Right renal cortex interstitium (tissue), 3 donors: ENCODE measurements around the gene KRTAP10-3. TPM values are rescaled to one million over a fixed set of nuclear protein-coding genes. Genes with fewer than 3 reads are reported as not detected.

Source experiments
- DNase-seq, 3 donors: peaks; one replicate each; pipeline ENCODE4 v3.0.0-alpha.2; 2013; ENCODE audit warnings: low read depth in 3 of 3, low spot score in 2 of 3
- polyA plus RNA-seq, 3 donors: library from polyadenylated mRNA; unstranded; fragments of 120-200 nt; gene quantifications; one replicate each; pipeline ENCODE4 v1.2.1, GENCODE V29; 2013; ENCODE audit not compliant: insufficient read length in 3 of 3

The KRTAP10-3 gene
- polyA plus RNA-seq, 3 donors = not detected

- no peak for DNase-seq
Measured at GRCh38 chr21:44508711-44509445, 49.7 kb downstream of the KRTAP10-3 start.

GRCh38 chr21:44508426-44508710, 50.2 kb downstream of the KRTAP10-3 start:
- no peak for DNase-seq

Other genes with a start within 250 kb of the KRTAP10-3 start
- gene CFAP410, start 219.4 kb downstream of the KRTAP10-3 start, polyA plus RNA-seq = 10 to 100 TPM; 14.8 to 18.7 (median 15.4) TPM
- 1 to 10 TPM in 1 of 3 donors, under 1 TPM in 2; 0.75 to 1.1 (median 0.82) TPM for gene TRPM2, start 205.2 kb downstream of the KRTAP10-3 start, polyA plus RNA-seq
- gene LRRC3, start 103.3 kb downstream of the KRTAP10-3 start, polyA plus RNA-seq = 1 to 10 TPM; 3.8 to 4.5 (median 4.2) TPM
- gene KRTAP10-1, start 18.6 kb downstream of the KRTAP10-3 start, polyA plus RNA-seq = not detected
- not detected for gene KRTAP10-2, start 7.3 kb downstream of the KRTAP10-3 start, polyA plus RNA-seq
- not detected for gene KRTAP10-4, start 14.9 kb upstream of the KRTAP10-3 start, polyA plus RNA-seq
- gene KRTAP10-5, start 21.8 kb upstream of the KRTAP10-3 start, polyA plus RNA-seq = not detected
- gene KRTAP10-6, start 33.7 kb upstream of the KRTAP10-3 start, polyA plus RNA-seq = not detected
- under 1 TPM in 1 of 3 donors, not detected in 2; 0.08 TPM for gene KRTAP10-7, start 41.8 kb upstream of the KRTAP10-3 start, polyA plus RNA-seq
- not detected for gene KRTAP10-8, start 53.3 kb upstream of the KRTAP10-3 start, polyA plus RNA-seq
- not detected for gene KRTAP10-9, start 68.3 kb upstream of the KRTAP10-3 start, polyA plus RNA-seq
- not detected for gene KRTAP10-10, start 78.6 kb upstream of the KRTAP10-3 start, polyA plus RNA-seq
- gene KRTAP10-11, start 87.6 kb upstream of the KRTAP10-3 start, polyA plus RNA-seq = not detected
- not detected for gene KRTAP12-4, start 95.9 kb upstream of the KRTAP10-3 start, polyA plus RNA-seq
- gene KRTAP12-3, start 99.1 kb upstream of the KRTAP10-3 start, polyA plus RNA-seq = not detected
- gene KRTAP12-2, start 108.1 kb upstream of the KRTAP10-3 start, polyA plus RNA-seq = not detected
- gene KRTAP12-1, start 123.4 kb upstream of the KRTAP10-3 start, polyA plus RNA-seq = not detected
- not detected for gene KRTAP10-12, start 138.4 kb upstream of the KRTAP10-3 start, polyA plus RNA-seq
- gene TSPEAR, start 152.8 kb upstream of the KRTAP10-3 start, polyA plus RNA-seq = under 1 TPM; 0.53 to 0.67 (median 0.62) TPM
- gene UBE2G2, start 243.0 kb upstream of the KRTAP10-3 start, polyA plus RNA-seq = 10 to 100 TPM; 63.1 to 80.9 (median 80.6) TPM